H1 (cell line): ENCODE measurements around the gene CEBPA. TPM values are rescaled to one million over a fixed set of nuclear protein-coding genes. Genes with fewer than 3 reads are reported as not detected.

Experiments
- HDAC2 ChIP-seq, 2 experiments: fragments of 300-600 bp in 1 of 2; sonication (generic) in 1 of 2; IDR thresholded peaks; 2 replicates each; pipeline ENCODE4 v1.6.1; 2011 to 2012; ENCODE audit warnings: low read depth in 2 of 2, low read length in 2 of 2, mild to moderate bottlenecking in 2 of 2, moderate library complexity in 2 of 2, borderline replicate concordance in 1 of 2, inconsistent platforms in 1 of 2
- POU5F1 ChIP-seq: IDR thresholded peaks from 2 replicates; pipeline ENCODE4 v1.6.1; 2011; ENCODE audit warnings: low read depth, mild to moderate bottlenecking, low read length, moderate library complexity
- SP1 ChIP-seq: IDR thresholded peaks from 2 replicates; pipeline ENCODE4 v1.6.1; 2011; ENCODE audit warnings: low read depth, low read length
- SP2 ChIP-seq: IDR thresholded peaks from 2 replicates; pipeline ENCODE4 v1.6.1; 2012; ENCODE audit warnings: mild to moderate bottlenecking, low read length, inconsistent platforms
- TBP ChIP-seq: IDR thresholded peaks from 2 replicates; pipeline ENCODE4 v1.6.1; 2011; ENCODE audit warnings: low read depth, low read length, improper control_type of control experiment
- polyA plus RNA-seq, 7 experiments: library from polyadenylated mRNA; depleted of rRNA in 3 of 7; stranded (reverse) in 5 of 7; unstranded in 2 of 7; fragments of >200 nt in 5 of 7; fragments of 200-250 nt in 2 of 7; gene quantifications; 1 replicate in 5 of 7; 2 replicates in 1 of 7; 4 replicates in 1 of 7; pipeline versions ENCODE4 v1.2.1 to v1.2.3, GENCODE V29; 2011 to 2013; ENCODE audit warnings: missing spikeins in 2 of 7, mixed read lengths in 2 of 7
- total RNA-seq: library from RNA; stranded (reverse); fragmentation: NEBNext Ultra II Directional; extraction: Animal tissue kit (Norgen Biotek cat#: 25700); gene quantifications from 2 replicates; pipeline ENCODE4 v1.2.1, GENCODE V29; 2021
- TF ChIP-seq, protein P1 (sequence below): fragments of 300-600 bp; sonication (generic); IDR thresholded peaks from 2 replicates; pipeline ENCODE4 v1.7.1; 2012; ENCODE audit warnings: low read length, moderate library complexity, mild to moderate bottlenecking, inconsistent platforms; ENCODE audit not compliant: insufficient replicate concordance
- TF ChIP-seq, protein P2 (sequence below): IDR thresholded peaks from 2 replicates; pipeline ENCODE4 v1.6.1; 2012; ENCODE audit warnings: inconsistent platforms

CEBPA gene
- total and polyA plus RNA-seq, 2 of the 8 experiments (the other 6 are each of a cell fraction or from before 2014, with no cell fraction given): 2.0 to 2.7 TPM

DNA sequence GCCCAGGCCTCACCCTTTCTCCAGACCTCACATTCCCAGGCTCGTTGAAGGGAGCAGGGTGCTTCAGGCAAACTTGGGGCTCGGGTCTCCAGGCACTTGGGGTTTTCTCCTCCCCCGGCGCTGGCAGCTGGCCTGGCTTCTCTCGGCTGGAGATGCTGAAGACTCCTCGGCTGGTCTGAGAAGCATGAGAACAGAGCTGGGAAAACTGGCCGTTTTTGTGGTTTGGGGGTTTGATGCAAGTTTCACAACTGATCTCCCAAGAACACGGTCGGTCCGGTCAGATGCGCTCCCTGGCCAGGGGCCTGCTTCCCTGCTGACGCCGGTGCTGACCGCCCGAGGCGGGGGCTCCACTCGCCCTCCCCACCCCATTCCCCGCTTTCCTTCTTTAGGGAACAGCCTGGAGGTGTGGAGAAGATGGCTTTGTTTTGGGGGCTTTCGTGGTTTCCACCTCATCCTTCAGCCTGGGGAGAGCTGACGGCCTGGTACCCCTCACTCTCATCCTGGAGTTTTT lies 35.3 kb downstream of the CEBPA start (continued):
- TF ChIP-seq, protein P1, sequence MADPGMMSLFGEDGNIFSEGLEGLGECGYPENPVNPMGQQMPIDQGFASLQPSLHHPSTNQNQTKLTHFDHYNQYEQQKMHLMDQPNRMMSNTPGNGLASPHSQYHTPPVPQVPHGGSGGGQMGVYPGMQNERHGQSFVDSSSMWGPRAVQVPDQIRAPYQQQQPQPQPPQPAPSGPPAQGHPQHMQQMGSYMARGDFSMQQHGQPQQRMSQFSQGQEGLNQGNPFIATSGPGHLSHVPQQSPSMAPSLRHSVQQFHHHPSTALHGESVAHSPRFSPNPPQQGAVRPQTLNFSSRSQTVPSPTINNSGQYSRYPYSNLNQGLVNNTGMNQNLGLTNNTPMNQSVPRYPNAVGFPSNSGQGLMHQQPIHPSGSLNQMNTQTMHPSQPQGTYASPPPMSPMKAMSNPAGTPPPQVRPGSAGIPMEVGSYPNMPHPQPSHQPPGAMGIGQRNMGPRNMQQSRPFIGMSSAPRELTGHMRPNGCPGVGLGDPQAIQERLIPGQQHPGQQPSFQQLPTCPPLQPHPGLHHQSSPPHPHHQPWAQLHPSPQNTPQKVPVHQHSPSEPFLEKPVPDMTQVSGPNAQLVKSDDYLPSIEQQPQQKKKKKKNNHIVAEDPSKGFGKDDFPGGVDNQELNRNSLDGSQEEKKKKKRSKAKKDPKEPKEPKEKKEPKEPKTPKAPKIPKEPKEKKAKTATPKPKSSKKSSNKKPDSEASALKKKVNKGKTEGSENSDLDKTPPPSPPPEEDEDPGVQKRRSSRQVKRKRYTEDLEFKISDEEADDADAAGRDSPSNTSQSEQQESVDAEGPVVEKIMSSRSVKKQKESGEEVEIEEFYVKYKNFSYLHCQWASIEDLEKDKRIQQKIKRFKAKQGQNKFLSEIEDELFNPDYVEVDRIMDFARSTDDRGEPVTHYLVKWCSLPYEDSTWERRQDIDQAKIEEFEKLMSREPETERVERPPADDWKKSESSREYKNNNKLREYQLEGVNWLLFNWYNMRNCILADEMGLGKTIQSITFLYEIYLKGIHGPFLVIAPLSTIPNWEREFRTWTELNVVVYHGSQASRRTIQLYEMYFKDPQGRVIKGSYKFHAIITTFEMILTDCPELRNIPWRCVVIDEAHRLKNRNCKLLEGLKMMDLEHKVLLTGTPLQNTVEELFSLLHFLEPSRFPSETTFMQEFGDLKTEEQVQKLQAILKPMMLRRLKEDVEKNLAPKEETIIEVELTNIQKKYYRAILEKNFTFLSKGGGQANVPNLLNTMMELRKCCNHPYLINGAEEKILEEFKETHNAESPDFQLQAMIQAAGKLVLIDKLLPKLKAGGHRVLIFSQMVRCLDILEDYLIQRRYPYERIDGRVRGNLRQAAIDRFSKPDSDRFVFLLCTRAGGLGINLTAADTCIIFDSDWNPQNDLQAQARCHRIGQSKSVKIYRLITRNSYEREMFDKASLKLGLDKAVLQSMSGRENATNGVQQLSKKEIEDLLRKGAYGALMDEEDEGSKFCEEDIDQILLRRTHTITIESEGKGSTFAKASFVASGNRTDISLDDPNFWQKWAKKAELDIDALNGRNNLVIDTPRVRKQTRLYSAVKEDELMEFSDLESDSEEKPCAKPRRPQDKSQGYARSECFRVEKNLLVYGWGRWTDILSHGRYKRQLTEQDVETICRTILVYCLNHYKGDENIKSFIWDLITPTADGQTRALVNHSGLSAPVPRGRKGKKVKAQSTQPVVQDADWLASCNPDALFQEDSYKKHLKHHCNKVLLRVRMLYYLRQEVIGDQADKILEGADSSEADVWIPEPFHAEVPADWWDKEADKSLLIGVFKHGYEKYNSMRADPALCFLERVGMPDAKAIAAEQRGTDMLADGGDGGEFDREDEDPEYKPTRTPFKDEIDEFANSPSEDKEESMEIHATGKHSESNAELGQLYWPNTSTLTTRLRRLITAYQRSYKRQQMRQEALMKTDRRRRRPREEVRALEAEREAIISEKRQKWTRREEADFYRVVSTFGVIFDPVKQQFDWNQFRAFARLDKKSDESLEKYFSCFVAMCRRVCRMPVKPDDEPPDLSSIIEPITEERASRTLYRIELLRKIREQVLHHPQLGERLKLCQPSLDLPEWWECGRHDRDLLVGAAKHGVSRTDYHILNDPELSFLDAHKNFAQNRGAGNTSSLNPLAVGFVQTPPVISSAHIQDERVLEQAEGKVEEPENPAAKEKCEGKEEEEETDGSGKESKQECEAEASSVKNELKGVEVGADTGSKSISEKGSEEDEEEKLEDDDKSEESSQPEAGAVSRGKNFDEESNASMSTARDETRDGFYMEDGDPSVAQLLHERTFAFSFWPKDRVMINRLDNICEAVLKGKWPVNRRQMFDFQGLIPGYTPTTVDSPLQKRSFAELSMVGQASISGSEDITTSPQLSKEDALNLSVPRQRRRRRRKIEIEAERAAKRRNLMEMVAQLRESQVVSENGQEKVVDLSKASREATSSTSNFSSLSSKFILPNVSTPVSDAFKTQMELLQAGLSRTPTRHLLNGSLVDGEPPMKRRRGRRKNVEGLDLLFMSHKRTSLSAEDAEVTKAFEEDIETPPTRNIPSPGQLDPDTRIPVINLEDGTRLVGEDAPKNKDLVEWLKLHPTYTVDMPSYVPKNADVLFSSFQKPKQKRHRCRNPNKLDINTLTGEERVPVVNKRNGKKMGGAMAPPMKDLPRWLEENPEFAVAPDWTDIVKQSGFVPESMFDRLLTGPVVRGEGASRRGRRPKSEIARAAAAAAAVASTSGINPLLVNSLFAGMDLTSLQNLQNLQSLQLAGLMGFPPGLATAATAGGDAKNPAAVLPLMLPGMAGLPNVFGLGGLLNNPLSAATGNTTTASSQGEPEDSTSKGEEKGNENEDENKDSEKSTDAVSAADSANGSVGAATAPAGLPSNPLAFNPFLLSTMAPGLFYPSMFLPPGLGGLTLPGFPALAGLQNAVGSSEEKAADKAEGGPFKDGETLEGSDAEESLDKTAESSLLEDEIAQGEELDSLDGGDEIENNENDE: no peak
- TF ChIP-seq TBP (no peak), SP1 (no peak), HDAC2 (IDR thresholded peaks at IDR 0.05; ENCODE audit: borderline replicate concordance in 1 of 2, low read depth in 2 of 2, low read length in 2 of 2) (no peak), POU5F1 (no peak), SP2 (no peak)
- TF ChIP-seq, protein P2, sequence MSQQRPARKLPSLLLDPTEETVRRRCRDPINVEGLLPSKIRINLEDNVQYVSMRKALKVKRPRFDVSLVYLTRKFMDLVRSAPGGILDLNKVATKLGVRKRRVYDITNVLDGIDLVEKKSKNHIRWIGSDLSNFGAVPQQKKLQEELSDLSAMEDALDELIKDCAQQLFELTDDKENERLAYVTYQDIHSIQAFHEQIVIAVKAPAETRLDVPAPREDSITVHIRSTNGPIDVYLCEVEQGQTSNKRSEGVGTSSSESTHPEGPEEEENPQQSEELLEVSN: no peak
